OCI-LY3 (cell line): ENCODE results near the gene MAGI2.
A peak's percentile ranks its signal among the peaks of the same experiment; 100 is the strongest.

ENCODE experiments used
- H2AFZ ChIP-seq: fragments of 200-600, 300-600 bp; shearing (Covaris generic); 2 replicates; pipeline ENCODE4 v1.6.0; 2014; ENCODE audit warnings: antibody characterized with exemption, low read depth, low read length
- H3K27ac ChIP-seq: fragments of 200-600, 300-600 bp; sonication (generic); 2 replicates; pipeline ENCODE4 v1.5.1; 2014; ENCODE audit warnings: mild to moderate bottlenecking, low read length, moderate library complexity, mixed read lengths
- H3K27me3 ChIP-seq: fragments of 200-600, 300-600 bp; sonication (generic); 2 replicates; pipeline ENCODE4 v1.6.1; 2014; ENCODE audit warnings: low read depth, low read length, mixed read lengths
- H3K36me3 ChIP-seq: fragments of 200-600, 300-600 bp; sonication (generic); replicated peaks from 2 replicates; pipeline ENCODE3; 2014; ENCODE audit warnings: low read depth, low read length, mixed read lengths
- H3K4me1 ChIP-seq: fragments of 300-600, 200-600 bp; sonication (generic); 2 replicates; pipeline ENCODE4 v1.6.1; 2014; ENCODE audit warnings: low read length, mixed read lengths
- H3K4me2 ChIP-seq: fragments of 200-600, 300-600 bp; sonication (generic); 2 replicates; pipeline ENCODE4 v1.6.1; 2014; ENCODE audit warnings: low read length, mixed read lengths
- H3K4me3 ChIP-seq: fragments of 300-600, 200-600 bp; sonication (generic); 2 replicates; pipeline ENCODE4 v1.5.1; 2014; ENCODE audit warnings: antibody characterized with exemption, mild to moderate bottlenecking, low read length, moderate library complexity
- H3K79me2 ChIP-seq: fragments of 300-600, 200-600 bp; shearing (Covaris generic); 2 replicates; pipeline ENCODE4 v1.6.1; 2014; ENCODE audit warnings: mild to moderate bottlenecking, low read length, mixed read lengths
- H3K9ac ChIP-seq: fragments of 300-600, 200-600 bp; shearing (Covaris generic); 2 replicates; pipeline ENCODE4 v1.6.0; 2014; ENCODE audit warnings: mild to moderate bottlenecking, low read length, moderate library complexity
- H3K9me3 ChIP-seq: fragments of 200-600, 300-600 bp; shearing (Covaris generic); 2 replicates; pipeline ENCODE4 v1.6.1; 2014; ENCODE audit warnings: low read length, mixed read lengths; ENCODE audit not compliant: insufficient read depth
- H4K20me1 ChIP-seq: fragments of 200-600, 300-600 bp; sonication (generic); 2 replicates; pipeline ENCODE4 v1.6.1; 2016; ENCODE audit warnings: low read length, mixed read lengths; ENCODE audit not compliant: insufficient read depth
- CTCF ChIP-seq: fragments of 200-600, 300-600 bp; sonication (generic); IDR thresholded peaks from 2 replicates; pipeline ENCODE4 v1.5.1; 2014; ENCODE audit warnings: antibody characterized with exemption, low read length, low read depth
- EZH2phosphoT487 ChIP-seq: fragments of 200-600 bp; shearing (Covaris generic); IDR thresholded peaks from 2 replicates; pipeline ENCODE4 v1.6.1; 2018; ENCODE audit warnings: antibody characterized with exemption, mixed run types, low read depth

The MAGI2 gene

DNA sequence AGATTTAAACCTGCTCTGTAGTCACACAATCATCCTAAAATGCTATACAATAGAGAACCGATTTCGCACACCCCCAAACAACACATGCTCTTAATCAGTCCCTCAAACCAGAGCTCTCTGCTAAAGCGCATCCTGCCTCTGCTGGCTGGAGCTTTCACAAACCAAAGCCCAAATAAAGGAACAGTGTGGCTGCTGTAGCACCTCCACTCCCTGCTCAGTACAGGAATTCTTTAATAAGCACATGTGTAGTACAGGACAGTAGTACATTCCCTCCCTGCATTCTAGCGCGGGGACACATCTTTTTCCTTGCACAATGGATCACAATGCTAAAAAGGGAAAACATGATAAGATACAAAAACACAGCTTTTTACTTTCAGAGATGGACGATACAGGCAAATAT lies 684.6 kb downstream of the MAGI2 start:
- H3K27ac ChIP-seq = no peak overlapping the region
- no peak overlapping the region for H2AFZ ChIP-seq
- no peaks in the 10 kb centered on the region for H3K36me3 ChIP-seq
- peaks cover 27% of the 10 kb centered on the region for H3K4me1 ChIP-seq
- no peak overlapping the region for H3K4me3 ChIP-seq
- no peaks in the 10 kb centered on the region for H3K79me2 ChIP-seq
- no peak for TF ChIP-seq CTCF
- TF ChIP-seq EZH2phosphoT487 = no peak
- peak overlapping the region; percentile 76 for H3K4me2 ChIP-seq
- no peaks in the 10 kb centered on the region for H3K9me3 ChIP-seq
- no peaks in the 10 kb centered on the region for H4K20me1 ChIP-seq
- H3K9ac ChIP-seq = no peak overlapping the region
- peaks cover 66% of the 10 kb centered on the region for H3K27me3 ChIP-seq

DNA sequence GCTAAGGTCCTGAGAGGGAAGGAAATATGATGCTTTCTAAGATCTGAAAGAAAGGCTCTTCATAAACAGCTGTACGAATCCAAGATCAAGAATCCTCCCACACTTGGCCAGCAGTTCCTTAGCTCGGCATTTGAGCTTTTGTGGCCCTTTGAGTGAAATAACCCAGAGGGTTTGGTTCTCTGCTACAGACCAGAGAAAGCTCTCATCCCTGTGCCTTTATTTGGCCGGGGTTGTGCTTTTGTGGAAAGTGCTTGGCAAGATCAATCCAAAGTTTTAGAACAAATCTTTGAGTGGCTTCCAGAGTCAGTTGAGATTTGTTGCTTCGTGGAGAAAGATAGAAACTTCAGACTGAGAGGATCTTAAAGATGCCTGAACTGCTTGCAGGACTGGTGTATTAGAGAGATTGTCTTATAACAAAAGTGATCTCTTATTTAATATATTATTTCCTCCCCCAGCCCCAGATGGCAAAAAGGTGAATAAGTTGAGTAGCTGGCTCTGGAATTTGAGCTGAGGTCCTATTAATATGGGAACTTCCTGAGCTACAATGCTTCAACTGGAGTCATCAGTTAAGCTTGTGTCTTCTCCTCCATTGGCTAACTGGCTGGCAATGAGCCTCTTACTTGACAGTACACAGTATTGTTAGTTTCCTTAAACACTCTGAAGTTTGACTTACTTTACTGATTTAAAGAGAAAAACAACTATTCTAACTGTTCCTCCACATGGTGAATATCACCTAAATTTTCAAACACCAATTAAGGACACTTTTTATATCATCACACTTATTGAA lies 687.3 kb downstream of the MAGI2 start:
- Histone ChIP-seq H3K79me2 (no peaks in the 10 kb centered on the region), H3K27me3 (peaks cover 45% of the 10 kb centered on the region), H4K20me1 (no peaks in the 10 kb centered on the region), H3K4me1 (peaks cover 24% of the 10 kb centered on the region), H3K27ac (no peak overlapping the region), H2AFZ (no peak overlapping the region), H3K4me2 (no peak overlapping the region), H3K4me3 (no peak overlapping the region), H3K36me3 (no peaks in the 10 kb centered on the region), H3K9ac (no peak overlapping the region), H3K9me3 (no peaks in the 10 kb centered on the region)
- TF ChIP-seq EZH2phosphoT487 = no peak
- no peak for TF ChIP-seq CTCF

GRCh38 chr7:78764571-78764970 lies 688.9 kb downstream of the MAGI2 start:
- no peak for TF ChIP-seq CTCF
- TF ChIP-seq EZH2phosphoT487 = no peak
- no peaks in the 10 kb centered on the region for H3K9me3 ChIP-seq
- H3K27ac ChIP-seq = no peak overlapping the region
- peaks cover 37% of the 10 kb centered on the region for H3K27me3 ChIP-seq
- H2AFZ ChIP-seq = no peak overlapping the region
- no peaks in the 10 kb centered on the region for H3K36me3 ChIP-seq
- no peaks in the 10 kb centered on the region for H3K79me2 ChIP-seq
- H3K4me3 ChIP-seq = no peak overlapping the region
- peaks cover 8% of the 10 kb centered on the region for H3K4me1 ChIP-seq
- no peaks in the 10 kb centered on the region for H4K20me1 ChIP-seq
- H3K4me2 ChIP-seq = no peak overlapping the region
- no peak overlapping the region for H3K9ac ChIP-seq

DNA sequence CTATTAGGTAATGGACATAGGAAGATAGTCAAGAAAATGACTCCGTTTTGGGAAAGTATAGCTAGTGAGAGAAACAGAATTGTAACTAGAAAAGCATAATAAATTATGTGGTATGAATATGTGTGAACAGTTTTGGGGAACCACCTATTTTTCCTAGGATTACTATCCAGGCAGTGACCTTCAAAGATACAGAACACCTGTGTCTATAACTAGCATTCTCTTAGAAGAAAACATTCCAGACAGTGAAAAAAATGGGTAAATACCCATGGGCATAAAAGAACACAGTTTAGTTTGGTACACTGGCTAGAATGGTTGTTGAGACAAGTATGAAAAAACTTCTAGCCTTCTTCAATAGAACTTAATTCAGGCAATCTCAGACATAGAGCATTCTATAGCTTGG lies 690.8 kb downstream of the MAGI2 start:
- Histone ChIP-seq H3K27me3 (peaks cover 22% of the 10 kb centered on the region), H3K4me3 (no peak overlapping the region), H3K27ac (no peak overlapping the region), H3K4me2 (no peak overlapping the region), H3K79me2 (no peaks in the 10 kb centered on the region), H3K9me3 (no peaks in the 10 kb centered on the region), H4K20me1 (no peaks in the 10 kb centered on the region), H3K9ac (no peak overlapping the region), H3K4me1 (no peaks in the 10 kb centered on the region), H3K36me3 (no peaks in the 10 kb centered on the region), H2AFZ (no peak overlapping the region)
- TF ChIP-seq EZH2phosphoT487 (no peak), CTCF (no peak)
